MM.1S (cell line): ENCODE results near the gene PRMT9.
A peak's percentile ranks its signal among the peaks of the same experiment; 100 is the strongest.

Experiments used
- DNase-seq: peaks from one replicate; pipeline ENCODE4 v3.0.0-alpha.2; 2015
- H2AFZ ChIP-seq: fragments of 300-600 bp; sonication (generic); 2 replicates; pipeline ENCODE4 v1.6.0; 2016; ENCODE audit warnings: antibody characterized with exemption, low read length
- H3F3A ChIP-seq: fragments of 300-600 bp; sonication (generic); 2 replicates; pipeline ENCODE4 v1.6.1; 2016; ENCODE audit warnings: mild to moderate bottlenecking, antibody characterized with exemption, low read length, moderate library complexity, mixed read lengths; ENCODE audit not compliant: insufficient read depth
- H3K27ac ChIP-seq: fragments of 300-600 bp; sonication (generic); 2 replicates; pipeline ENCODE4 v1.5.1; 2016; ENCODE audit warnings: mild to moderate bottlenecking, low read length
- H3K27me3 ChIP-seq: fragments of 300-600 bp; sonication (generic); replicated peaks from 2 replicates; pipeline ENCODE4 v1.6.0; 2016; ENCODE audit warnings: low read length; ENCODE audit not compliant: insufficient read depth
- H3K36me3 ChIP-seq: fragments of 300-600 bp; sonication (generic); replicated peaks from 2 replicates; pipeline ENCODE4 v1.6.1; 2016; ENCODE audit warnings: mild to moderate bottlenecking, low read length, mixed read lengths; ENCODE audit not compliant: insufficient read depth
- H3K4me1 ChIP-seq: fragments of 300-600 bp; sonication (generic); 2 replicates; pipeline ENCODE4 v1.6.1; 2016; ENCODE audit warnings: low read length, mixed read lengths
- H3K4me2 ChIP-seq: fragments of 300-600 bp; sonication (generic); 2 replicates; pipeline ENCODE4 v1.6.0; 2016; ENCODE audit warnings: low read depth, low read length
- H3K4me3 ChIP-seq: fragments of 300-600 bp; sonication (generic); 2 replicates; pipeline ENCODE4 v1.5.1; 2016; ENCODE audit warnings: low read length, mixed read lengths
- H3K79me2 ChIP-seq: fragments of 300-600 bp; sonication (generic); 2 replicates; pipeline ENCODE4 v1.6.1; 2016; ENCODE audit warnings: mixed run types, low read length, mixed read lengths
- H3K9ac ChIP-seq: fragments of 300-600 bp; sonication (generic); 2 replicates; pipeline ENCODE4 v1.6.1; 2016; ENCODE audit warnings: low read length, mixed read lengths
- H3K9me2 ChIP-seq: fragments of 300-600 bp; sonication (generic); replicated peaks from 2 replicates; pipeline ENCODE4 v1.6.1; 2016; ENCODE audit warnings: mild to moderate bottlenecking, low read length, mixed read lengths; ENCODE audit not compliant: insufficient read depth
- H3K9me3 ChIP-seq: fragments of 300-600 bp; sonication (generic); replicated peaks from 2 replicates; pipeline ENCODE4 v1.6.1; 2016; ENCODE audit warnings: mild to moderate bottlenecking, low read length, mixed read lengths; ENCODE audit not compliant: insufficient read depth
- H4K20me1 ChIP-seq: fragments of 300-600 bp; sonication (generic); 2 replicates; pipeline ENCODE4 v1.6.1; 2016; ENCODE audit warnings: mild to moderate bottlenecking, low read length, moderate library complexity, mixed read lengths; ENCODE audit not compliant: insufficient read depth
- EZH2 ChIP-seq: fragments of 300-600 bp; sonication (generic); optimal IDR thresholded peaks from 2 replicates; pipeline ENCODE3; 2017; ENCODE audit warnings: low read depth, mild to moderate bottlenecking, antibody characterized with exemption, low read length, mixed read lengths
- EZH2phosphoT487 ChIP-seq: fragments of 300-600 bp; sonication (generic); IDR thresholded peaks from 2 replicates; pipeline ENCODE4 v1.6.1; 2018; ENCODE audit warnings: antibody characterized with exemption, low read length
- TF ChIP-seq, protein P1 (sequence below): fragments of 300-600 bp; sonication (generic); IDR thresholded peaks from 2 replicates; pipeline ENCODE4 v1.5.1; 2016; ENCODE audit warnings: antibody characterized with exemption, low read length, mixed read lengths

Gene PRMT9

GRCh38 chr4:147594107-147594506 is 89.9 kb downstream of the PRMT9 start:
- Histone ChIP-seq H3K9me2 (no peaks in the 10 kb centered on the region), H3K4me3 (no peak overlapping the region), H3K79me2 (no peaks in the 10 kb centered on the region), H3F3A (no peaks in the 10 kb centered on the region), H3K27ac (no peak overlapping the region), H2AFZ (no peak overlapping the region), H4K20me1 (no peaks in the 10 kb centered on the region), H3K9ac (no peak overlapping the region), H3K9me3 (no peaks in the 10 kb centered on the region), H3K27me3 (no peaks in the 10 kb centered on the region), H3K4me2 (no peak overlapping the region), H3K4me1 (no peaks in the 10 kb centered on the region), H3K36me3 (no peaks in the 10 kb centered on the region)
- TF ChIP-seq, protein P1, sequence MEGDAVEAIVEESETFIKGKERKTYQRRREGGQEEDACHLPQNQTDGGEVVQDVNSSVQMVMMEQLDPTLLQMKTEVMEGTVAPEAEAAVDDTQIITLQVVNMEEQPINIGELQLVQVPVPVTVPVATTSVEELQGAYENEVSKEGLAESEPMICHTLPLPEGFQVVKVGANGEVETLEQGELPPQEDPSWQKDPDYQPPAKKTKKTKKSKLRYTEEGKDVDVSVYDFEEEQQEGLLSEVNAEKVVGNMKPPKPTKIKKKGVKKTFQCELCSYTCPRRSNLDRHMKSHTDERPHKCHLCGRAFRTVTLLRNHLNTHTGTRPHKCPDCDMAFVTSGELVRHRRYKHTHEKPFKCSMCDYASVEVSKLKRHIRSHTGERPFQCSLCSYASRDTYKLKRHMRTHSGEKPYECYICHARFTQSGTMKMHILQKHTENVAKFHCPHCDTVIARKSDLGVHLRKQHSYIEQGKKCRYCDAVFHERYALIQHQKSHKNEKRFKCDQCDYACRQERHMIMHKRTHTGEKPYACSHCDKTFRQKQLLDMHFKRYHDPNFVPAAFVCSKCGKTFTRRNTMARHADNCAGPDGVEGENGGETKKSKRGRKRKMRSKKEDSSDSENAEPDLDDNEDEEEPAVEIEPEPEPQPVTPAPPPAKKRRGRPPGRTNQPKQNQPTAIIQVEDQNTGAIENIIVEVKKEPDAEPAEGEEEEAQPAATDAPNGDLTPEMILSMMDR = no peak
- TF ChIP-seq EZH2phosphoT487 (no peak), EZH2 (no peak)
- no peak for DNase-seq

DNA sequence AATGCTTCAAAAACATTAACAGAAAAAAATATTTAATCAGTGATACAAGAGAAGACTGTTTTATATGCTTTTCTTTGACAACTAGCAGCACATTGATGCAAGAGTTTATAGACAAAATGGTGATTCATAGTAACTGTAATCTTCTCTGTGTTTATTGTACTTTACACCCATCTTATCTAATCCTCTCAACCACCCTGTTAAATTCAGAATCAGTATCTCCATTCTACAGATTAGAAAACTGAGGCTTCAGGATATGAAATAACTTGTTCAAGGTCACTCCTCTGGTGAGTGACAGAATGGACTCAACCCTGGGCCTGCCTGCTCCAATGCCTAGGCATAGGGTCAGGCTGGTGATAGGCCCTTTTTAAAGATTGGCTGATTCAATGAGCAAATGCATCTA is 92.9 kb downstream of the PRMT9 start:
- Histone ChIP-seq H3K4me2 (no peak overlapping the region), H3K27ac (no peak overlapping the region), H3K4me3 (no peak overlapping the region), H3K4me1 (no peaks in the 10 kb centered on the region), H3K9me3 (no peaks in the 10 kb centered on the region), H3K9me2 (no peaks in the 10 kb centered on the region), H3K27me3 (no peaks in the 10 kb centered on the region), H2AFZ (no peak overlapping the region), H3K79me2 (no peaks in the 10 kb centered on the region), H3K9ac (no peak overlapping the region), H3K36me3 (no peaks in the 10 kb centered on the region), H3F3A (no peaks in the 10 kb centered on the region), H4K20me1 (no peaks in the 10 kb centered on the region)
- no peak for DNase-seq
- TF ChIP-seq EZH2phosphoT487 (no peak), EZH2 (no peak)
- TF ChIP-seq, protein P1 = no peak

DNA sequence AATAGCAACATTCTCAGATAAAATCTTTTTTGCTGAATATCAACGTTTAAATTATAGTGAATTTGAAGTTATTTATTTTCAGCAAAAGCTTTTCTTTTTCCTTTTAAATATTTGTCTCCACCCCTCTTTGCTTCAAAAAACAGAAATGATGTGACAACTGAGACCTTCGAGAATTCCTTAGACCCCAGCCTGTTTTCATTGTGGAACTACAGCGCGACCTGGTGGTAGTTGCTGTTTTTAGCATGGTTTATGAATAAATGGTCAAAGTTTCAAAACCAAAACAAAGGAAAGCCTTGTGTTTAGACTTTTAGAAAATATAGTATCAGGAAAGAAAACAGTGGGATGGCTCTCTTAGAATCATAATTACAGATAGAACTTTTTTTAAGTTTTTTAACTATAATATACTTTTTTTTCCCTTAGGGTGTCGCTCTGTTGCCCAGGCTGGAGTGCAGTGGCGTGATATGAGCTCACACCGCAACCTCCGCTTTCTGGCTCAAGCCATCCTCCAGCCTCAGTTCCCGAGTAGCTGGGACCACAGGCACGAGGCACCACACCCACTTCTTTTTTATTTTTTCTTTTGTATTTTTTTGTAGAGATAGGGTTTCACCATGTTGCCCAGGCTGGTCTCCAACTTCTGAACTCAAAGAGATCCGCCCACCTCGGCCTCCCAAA is 93.6 kb downstream of the PRMT9 start:
- Histone ChIP-seq H3K9me3 (no peaks in the 10 kb centered on the region), H3K9me2 (no peaks in the 10 kb centered on the region), H3K4me1 (no peaks in the 10 kb centered on the region), H4K20me1 (no peaks in the 10 kb centered on the region), H3K27ac (no peak overlapping the region), H3K4me3 (no peak overlapping the region), H3K36me3 (no peaks in the 10 kb centered on the region), H3K27me3 (no peaks in the 10 kb centered on the region), H3K4me2 (no peak overlapping the region), H3K9ac (no peak overlapping the region), H3F3A (no peaks in the 10 kb centered on the region), H3K79me2 (no peaks in the 10 kb centered on the region), H2AFZ (no peak overlapping the region)
- TF ChIP-seq EZH2 (no peak), EZH2phosphoT487 (no peak)
- TF ChIP-seq, protein P1 = peak; percentile 73
- DNase-seq = peak; percentile 48
